Measurements from ENCODE around the gene ZNF331. TPM values are rescaled to one million over a fixed set of nuclear protein-coding genes. Genes with fewer than 3 reads are reported as not detected.

ZNF331 gene
- total and polyA plus RNA-seq, 2 of the 8 experiments (the other 6 are each of a cell fraction or from before 2014, with no cell fraction given): 30.0 to 44.1 TPM

- no peak for TF ChIP-seq CHD7 (IDR thresholded peaks at IDR 0.05; ENCODE audit: insufficient replicate concordance, low read length)
- TF ChIP-seq FOSL1 (IDR thresholded peaks at IDR 0.05; ENCODE audit: insufficient read depth, low read depth, low read length): no peak
- TF ChIP-seq CHD2 (IDR thresholded peaks at IDR 0.05; ENCODE audit: low read length): no peak
- TF ChIP-seq EGR1 (IDR thresholded peaks at IDR 0.05; ENCODE audit: borderline replicate concordance, low read depth, low read length): no peak
- no peak for TF ChIP-seq CHD1 (IDR thresholded peaks at IDR 0.05; ENCODE audit: low read depth, low read length)
- TF ChIP-seq GTF2F1 (IDR thresholded peaks at IDR 0.05; ENCODE audit: borderline replicate concordance, low read depth, low read length): no peak
- no peak for TF ChIP-seq ATF2 (IDR thresholded peaks at IDR 0.05; ENCODE audit: low read length)
- TF ChIP-seq RBBP5 (IDR thresholded peaks at IDR 0.05; ENCODE audit: borderline replicate concordance, low read depth, low read length): no peak
- no peak for TF ChIP-seq SP4 (IDR thresholded peaks at IDR 0.05; ENCODE audit: low read length)
These were observed 15.2 kb downstream of the ZNF331 start (continued) for GRCh38 chr19:53553156-53553555.

Measured in H1 (cell line).